ENCODE measurements around the gene LILRA1. TPM values are rescaled to one million over a fixed set of nuclear protein-coding genes. Genes with fewer than 3 reads are reported as not detected.
"Not testable (repeated sequence)": the region's sequence is repeated elsewhere in the genome, so short reads cannot be mapped to it uniquely, and the experiment has no call there.

Gene LILRA1
- total RNA-seq, 6 experiments from 2014 or later: 0.62 to 2.7 (median 1.0) TPM

GRCh38 chr19:54594737-54595136, 1.3 kb downstream of the LILRA1 start:
- intact Hi-C loops (cut with DNase I): no loop called here
- Histone ChIP-seq H3K36me3 (no peaks in the 10 kb centered on the region), H3K27me3 (no peaks in the 10 kb centered on the region), H3K9me3 (no peaks in the 10 kb centered on the region), H3K4me1 (no peaks in the 10 kb centered on the region), H3K4me3 (no peak overlapping the region), H3K27ac (no peak overlapping the region)
- WGBS (ENCODE audit: insufficient coverage, low coverage, low lambda C conversion rate, missing lambda C conversion rate): 55% methylated on average over 4 of the region's 5 CpGs
- TF ChIP-seq, protein P1, sequence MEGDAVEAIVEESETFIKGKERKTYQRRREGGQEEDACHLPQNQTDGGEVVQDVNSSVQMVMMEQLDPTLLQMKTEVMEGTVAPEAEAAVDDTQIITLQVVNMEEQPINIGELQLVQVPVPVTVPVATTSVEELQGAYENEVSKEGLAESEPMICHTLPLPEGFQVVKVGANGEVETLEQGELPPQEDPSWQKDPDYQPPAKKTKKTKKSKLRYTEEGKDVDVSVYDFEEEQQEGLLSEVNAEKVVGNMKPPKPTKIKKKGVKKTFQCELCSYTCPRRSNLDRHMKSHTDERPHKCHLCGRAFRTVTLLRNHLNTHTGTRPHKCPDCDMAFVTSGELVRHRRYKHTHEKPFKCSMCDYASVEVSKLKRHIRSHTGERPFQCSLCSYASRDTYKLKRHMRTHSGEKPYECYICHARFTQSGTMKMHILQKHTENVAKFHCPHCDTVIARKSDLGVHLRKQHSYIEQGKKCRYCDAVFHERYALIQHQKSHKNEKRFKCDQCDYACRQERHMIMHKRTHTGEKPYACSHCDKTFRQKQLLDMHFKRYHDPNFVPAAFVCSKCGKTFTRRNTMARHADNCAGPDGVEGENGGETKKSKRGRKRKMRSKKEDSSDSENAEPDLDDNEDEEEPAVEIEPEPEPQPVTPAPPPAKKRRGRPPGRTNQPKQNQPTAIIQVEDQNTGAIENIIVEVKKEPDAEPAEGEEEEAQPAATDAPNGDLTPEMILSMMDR (IDR thresholded peaks at IDR 0.05): no peak
- no peak for TF ChIP-seq POLR2A (IDR thresholded peaks at IDR 0.05)
- no peak for ATAC-seq
- no peak for DNase-seq

- ATAC-seq; DNase-seq; H3K36me3 ChIP-seq; H3K4me1 ChIP-seq; H3K27me3 ChIP-seq; H3K9me3 ChIP-seq; intact Hi-C loops (cut with DNase I); H3K4me3 ChIP-seq; H3K27ac ChIP-seq: not testable (repeated sequence)
- WGBS (ENCODE audit: insufficient coverage, low coverage, low lambda C conversion rate, missing lambda C conversion rate): 38% methylated on average over 6 of the region's 26 CpGs
These were observed 2.4 kb downstream of the LILRA1 start for GRCh38 chr19:54595680-54596436.

DNA sequence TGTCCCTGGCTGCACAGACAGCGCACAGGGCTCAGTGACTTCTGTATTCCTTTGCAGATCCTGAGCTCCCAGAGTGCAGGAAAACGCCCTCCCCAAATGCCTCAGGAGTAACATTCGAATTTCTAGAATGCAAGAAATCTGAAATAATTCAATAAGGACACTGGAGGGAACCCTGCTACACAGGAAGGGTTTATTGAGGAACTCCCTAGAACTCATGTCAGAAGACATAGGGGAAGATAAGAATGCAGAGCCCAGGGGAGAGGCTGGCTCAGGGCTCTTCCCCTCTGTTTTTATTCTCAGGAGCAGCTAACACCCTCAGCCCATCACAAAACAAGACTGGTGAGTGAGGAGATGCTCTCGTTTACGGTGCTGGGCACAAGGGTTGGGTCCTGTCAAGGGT, 6.8 kb downstream of the LILRA1 start:
- no peak for TF ChIP-seq POLR2A (IDR thresholded peaks at IDR 0.05)
- TF ChIP-seq, protein P1 (IDR thresholded peaks at IDR 0.05): no peak
- Histone ChIP-seq H3K4me3 (no peak overlapping the region), H3K4me1 (no peaks in the 10 kb centered on the region), H3K36me3 (no peaks in the 10 kb centered on the region), H3K9me3 (no peaks in the 10 kb centered on the region), H3K27ac (no peak overlapping the region), H3K27me3 (no peaks in the 10 kb centered on the region)
- intact Hi-C loops (cut with DNase I): no loop called here
- WGBS (ENCODE audit: insufficient coverage, low coverage, low lambda C conversion rate, missing lambda C conversion rate): 5% methylated on average over 3 of the region's 5 CpGs
- DNase-seq (no peak), ATAC-seq (peak in 2 of 4 donors; percentile 25 to 46)

GRCh38 chr19:54606230-54606629, 12.8 kb downstream of the LILRA1 start:
- H3K36me3 ChIP-seq: no peaks in the 10 kb centered on the region
- H3K4me1 ChIP-seq: no peaks in the 10 kb centered on the region
- H3K27me3 ChIP-seq: no peaks in the 10 kb centered on the region
- WGBS (ENCODE audit: insufficient coverage, low coverage, low lambda C conversion rate, missing lambda C conversion rate): 16% methylated on average over 3 of the region's 4 CpGs
- peak; percentile 30 to 71 (median 56) for ATAC-seq
- H3K9me3 ChIP-seq: no peaks in the 10 kb centered on the region
- DNase-seq: no peak
- no peak overlapping the region for H3K4me3 ChIP-seq
- H3K27ac ChIP-seq: no peak overlapping the region
- TF ChIP-seq, protein P1 (IDR thresholded peaks at IDR 0.05): no peak
- TF ChIP-seq POLR2A (IDR thresholded peaks at IDR 0.05): no peak
- intact Hi-C loops (cut with DNase I): no loop called here

- H3K4me1 ChIP-seq: no peaks in the 10 kb centered on the region
- ATAC-seq (peak; percentile 46 to 72 (median 57)), DNase-seq (no peak)
- no peaks in the 10 kb centered on the region for H3K9me3 ChIP-seq
- H3K27me3 ChIP-seq: no peaks in the 10 kb centered on the region
- intact Hi-C loops (cut with DNase I): no loop called here
- 34% methylated on average over 10 of the region's 16 CpGs for WGBS (ENCODE audit: insufficient coverage, low coverage, low lambda C conversion rate, missing lambda C conversion rate)
- no peak overlapping the region for H3K27ac ChIP-seq
- H3K4me3 ChIP-seq: no peak overlapping the region
- TF ChIP-seq POLR2A (IDR thresholded peaks at IDR 0.05): no peak
- TF ChIP-seq, protein P1 (IDR thresholded peaks at IDR 0.05): no peak
- H3K36me3 ChIP-seq: no peaks in the 10 kb centered on the region
These were observed 13.7 kb downstream of the LILRA1 start for GRCh38 chr19:54606891-54607784.
